HG03378 (cell line): ENCODE measurements around the gene NR2E1.

Experiments
- ATAC-seq: cut with Tn5 transposase; IDR thresholded peaks from one replicate; pipeline ENCODE4 v1.9.1; 2021; ENCODE audit warnings: mild to moderate bottlenecking, moderate library complexity; ENCODE audit not compliant: unreplicated experiment

NR2E1 gene

GRCh38 chr6:108171291-108171917 lies 5.6 kb downstream of the NR2E1 start:
- no peak for ATAC-seq

GRCh38 chr6:108171918-108172516 lies 6.2 kb downstream of the NR2E1 start:
- no peak for ATAC-seq

- ATAC-seq = no peak
Measured at GRCh38 chr6:108174371-108175175, 8.8 kb downstream of the NR2E1 start.

- no peak for ATAC-seq
Measured at GRCh38 chr6:108175176-108175591, 9.4 kb downstream of the NR2E1 start.

- ATAC-seq = no peak
Measured at GRCh38 chr6:108175592-108176279, 9.9 kb downstream of the NR2E1 start.

- no peak for ATAC-seq
Measured at GRCh38 chr6:108176281-108177089, 10.7 kb downstream of the NR2E1 start.

GRCh38 chr6:108179741-108180140 lies 13.9 kb downstream of the NR2E1 start:
- no peak for ATAC-seq

- ATAC-seq = no peak
Measured at GRCh38 chr6:108180266-108180665, 14.4 kb downstream of the NR2E1 start.

- no peak for ATAC-seq
Measured at GRCh38 chr6:108180776-108181175, 15.0 kb downstream of the NR2E1 start.

GRCh38 chr6:108186226-108186625 lies 20.4 kb downstream of the NR2E1 start:
- ATAC-seq = no peak

GRCh38 chr6:108187519-108187918 lies 21.7 kb downstream of the NR2E1 start:
- ATAC-seq = no peak

GRCh38 chr6:108193131-108193530 lies 27.3 kb downstream of the NR2E1 start:
- ATAC-seq = no peak

- ATAC-seq = no peak
Measured at GRCh38 chr6:108193835-108194234, 28.0 kb downstream of the NR2E1 start.

- no peak for ATAC-seq
Measured at GRCh38 chr6:108194503-108194902, 28.7 kb downstream of the NR2E1 start.

GRCh38 chr6:108195209-108195608 lies 29.4 kb downstream of the NR2E1 start:
- no peak for ATAC-seq

GRCh38 chr6:108198761-108199498 lies 33.1 kb downstream of the NR2E1 start:
- ATAC-seq = no peak

- no peak for ATAC-seq
Measured at GRCh38 chr6:108200186-108200585, 34.4 kb downstream of the NR2E1 start.

GRCh38 chr6:108200631-108201030 lies 34.8 kb downstream of the NR2E1 start:
- ATAC-seq = no peak

GRCh38 chr6:108203189-108204112 lies 37.6 kb downstream of the NR2E1 start:
- no peak for ATAC-seq
